Measurements from ENCODE around the gene GOLGA3.

GRCh38 chr12:132797820-132798570 lies 30.7 kb downstream of the GOLGA3 start:
- TF ChIP-seq CTCF (IDR thresholded peaks at IDR 0.05) (no peak), POLR2A (IDR thresholded peaks at IDR 0.05) (no peak)
